Measurements from ENCODE around the gene SIGLEC8. TPM values are rescaled to one million over a fixed set of nuclear protein-coding genes. Genes with fewer than 3 reads are reported as not detected.
A peak's percentile ranks its signal among the peaks of the same experiment; 100 is the strongest.
"Not testable (repeated sequence)": the region's sequence is repeated elsewhere in the genome, so short reads cannot be mapped to it uniquely, and the experiment has no call there.

Gene SIGLEC8
- total RNA-seq, 8 experiments from 2014 or later, result 0.47 to 0.51 TPM; not detected in 6

DNA sequence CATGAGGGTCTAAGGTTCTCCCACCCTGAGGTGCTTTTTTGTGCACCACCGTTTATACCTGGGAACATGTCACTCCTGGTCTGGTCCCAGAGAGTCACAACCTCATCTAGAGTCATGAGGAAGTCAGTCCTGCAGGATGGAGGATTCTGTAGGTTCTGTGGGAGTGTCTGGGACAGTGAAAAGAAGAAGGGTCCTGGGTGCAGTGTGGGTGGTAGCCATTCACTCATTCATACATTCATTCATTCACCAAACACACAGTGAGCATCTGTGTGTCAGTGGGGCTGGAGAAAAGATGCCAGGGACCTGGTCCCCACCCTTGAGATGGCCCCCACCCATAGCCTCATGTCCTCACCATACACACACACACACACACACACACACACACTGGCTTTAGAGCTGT lies 11.4 kb upstream of the SIGLEC8 start:
- Histone ChIP-seq H3K4me3 (no peak overlapping the region), H3K4me1 (replicated peaks in 1 of 2) (no peaks in the 10 kb centered on the region), H3K27ac (no peak overlapping the region)
- in situ Hi-C loops (cut with MboI; ENCODE audit: low pct_unique_long_range_greater_than_20kb in 2 of 9, low sequenced_read_pairs in 9 of 9, unreplicated experiment in 9 of 9), result loop anchor here in 4 of 9 experiments (25.0 kb wide), 2 partner anchors 193 to 318 kb away; partner anchors contain the start of gene FPR3 (in 2 of the 4)
- ATAC-seq (replicated peaks in 6 of 8), result no peak
- WGBS, 10 experiments, result no CpG with 5 or more reads among the region's 1 CpG

DNA sequence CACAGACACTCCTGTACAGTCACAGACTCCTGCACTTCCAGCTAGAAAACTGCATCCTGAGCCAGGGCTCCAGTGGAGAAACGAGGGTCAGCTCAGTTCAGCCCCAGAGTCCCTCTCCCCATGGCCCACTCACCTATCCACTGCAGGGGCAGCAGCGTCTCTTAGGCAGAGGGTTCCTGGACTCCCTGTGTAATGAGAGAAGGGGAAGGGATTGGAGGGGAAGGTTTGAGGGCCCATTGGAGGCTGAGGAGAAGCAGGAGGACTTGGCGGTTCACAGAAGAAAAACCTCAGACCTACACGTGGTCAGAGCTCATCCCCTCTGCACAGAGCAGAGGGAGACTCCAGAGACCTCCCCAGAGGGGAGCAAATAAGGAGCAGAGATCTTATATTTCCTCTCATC lies 10.9 kb upstream of the SIGLEC8 start:
- in situ Hi-C loops (cut with MboI; ENCODE audit: low pct_unique_long_range_greater_than_20kb in 2 of 9, low sequenced_read_pairs in 9 of 9, unreplicated experiment in 9 of 9), result loop anchor here in 4 of 9 experiments (25.0 kb wide), 2 partner anchors 193 to 318 kb away; partner anchors contain the start of gene FPR3 (in 2 of the 4)
- Histone ChIP-seq H3K27ac (no peak overlapping the region), H3K4me3 (no peak overlapping the region), H3K4me1 (replicated peaks in 1 of 2) (no peaks in the 10 kb centered on the region)
- no peak for ATAC-seq (replicated peaks in 6 of 8)
- 0% methylated on average over 1 to 2 of the region's 4 CpGs; no CpG with 5 or more reads in 5 of the 10 experiments for WGBS, 10 experiments

DNA sequence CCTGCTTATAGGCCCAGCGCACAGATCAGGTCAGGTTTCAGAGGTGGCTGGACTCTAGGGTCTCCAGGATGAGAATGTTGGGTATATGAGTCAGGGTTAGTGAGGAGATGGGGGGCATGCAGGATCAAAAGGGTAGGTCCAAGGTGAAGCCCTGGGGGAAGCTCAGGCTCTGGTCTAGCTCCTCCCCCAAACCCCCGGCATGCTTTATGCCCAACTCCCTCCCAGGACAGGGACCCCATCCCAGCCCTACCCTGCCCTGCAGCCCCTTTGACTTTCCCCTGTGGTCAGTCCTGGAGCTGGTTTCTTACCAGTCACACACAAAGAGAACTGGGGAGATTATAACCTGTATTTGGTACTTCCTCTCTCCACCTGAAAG lies 10.3 kb upstream of the SIGLEC8 start:
- no peak overlapping the region for H3K4me3 ChIP-seq
- H3K4me1 ChIP-seq (replicated peaks in 1 of 2), result no peaks in the 10 kb centered on the region
- no peak for ATAC-seq (replicated peaks in 6 of 8)
- in situ Hi-C loops (cut with MboI; ENCODE audit: low pct_unique_long_range_greater_than_20kb in 2 of 9, low sequenced_read_pairs in 9 of 9, unreplicated experiment in 9 of 9), result loop anchor here in 4 of 9 experiments (25.0 kb wide), 2 partner anchors 194 to 319 kb away; partner anchors contain the start of gene FPR3 (in 2 of the 4)
- no peak overlapping the region for H3K27ac ChIP-seq
- WGBS, 10 experiments, result 20% methylated on average over 1 of the region's 2 CpGs; no CpG with 5 or more reads in 9 of the 10 experiments

DNA sequence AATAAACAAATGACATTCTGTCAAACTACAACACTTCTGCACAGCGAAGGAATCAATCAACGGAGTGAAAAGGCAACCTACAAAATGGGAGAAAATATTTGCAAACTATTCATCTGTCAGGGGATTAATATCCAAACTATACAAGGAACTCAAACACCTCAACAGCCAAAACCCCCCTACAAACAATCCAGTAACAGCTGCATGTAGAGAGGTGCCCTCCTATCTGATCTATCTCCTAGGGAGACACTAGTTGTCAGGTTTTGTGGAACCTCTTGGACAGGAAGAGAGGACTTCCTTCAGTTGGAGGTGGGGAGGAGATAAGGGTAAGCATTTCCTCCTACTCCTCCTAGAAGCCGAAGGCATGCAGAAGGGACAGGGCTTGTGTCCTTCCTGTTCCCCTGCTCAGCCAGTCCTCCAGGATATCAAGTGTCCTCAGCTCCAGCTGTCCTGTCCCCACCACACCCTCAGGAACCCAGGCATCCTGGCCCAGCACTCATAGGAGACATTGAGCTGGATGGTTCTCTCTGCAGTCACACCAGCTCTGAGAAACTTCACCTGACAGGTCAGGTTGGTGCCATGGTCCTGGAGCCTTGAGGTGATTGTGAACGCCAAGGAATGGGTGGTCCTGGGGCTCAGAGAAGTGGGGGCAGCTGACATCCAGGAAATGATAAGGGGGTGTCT lies 9.8 kb upstream of the SIGLEC8 start:
- WGBS, 10 experiments, result 0 to 83% (median 40%) methylated on average over 1 to 4 of the region's 4 CpGs
- Histone ChIP-seq H3K4me3 (no peak overlapping the region), H3K4me1 (replicated peaks in 1 of 2) (no peaks in the 10 kb centered on the region), H3K27ac (no peak overlapping the region)
- in situ Hi-C loops (cut with MboI; ENCODE audit: low pct_unique_long_range_greater_than_20kb in 2 of 9, low sequenced_read_pairs in 9 of 9, unreplicated experiment in 9 of 9), result loop anchor here in 4 of 9 experiments (25.0 kb wide), 2 partner anchors 194 to 319 kb away; partner anchors contain the start of gene FPR3 (in 2 of the 4)
- no peak for ATAC-seq (replicated peaks in 6 of 8)

DNA sequence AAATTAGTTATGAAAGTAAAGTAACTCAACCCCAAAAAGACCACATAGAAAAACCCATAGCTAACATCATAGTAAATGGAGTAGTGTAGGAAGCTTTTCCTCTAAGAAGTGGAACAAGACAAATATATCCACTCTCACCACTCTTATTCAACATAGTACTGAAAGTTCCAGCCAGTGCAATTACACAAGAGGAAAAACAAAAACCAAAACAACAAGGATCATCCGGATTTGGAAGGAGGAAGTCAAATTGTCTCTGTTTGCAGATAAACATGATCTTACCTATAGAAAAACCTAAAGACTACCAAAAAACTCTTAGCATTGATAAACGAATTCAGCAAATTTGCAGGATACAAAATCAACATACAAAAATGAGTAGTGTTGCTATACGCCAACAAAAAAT lies 8.5 kb upstream of the SIGLEC8 start:
- Histone ChIP-seq H3K4me1 (replicated peaks in 1 of 2) (no peaks in the 10 kb centered on the region), H3K27ac (no peak overlapping the region), H3K4me3 (no peak overlapping the region)
- no peak for ATAC-seq (replicated peaks in 6 of 8)
- in situ Hi-C loops (cut with MboI; ENCODE audit: low pct_unique_long_range_greater_than_20kb in 2 of 9, low sequenced_read_pairs in 9 of 9, unreplicated experiment in 9 of 9), result loop anchor here in 4 of 9 experiments (25.0 kb wide), 2 partner anchors 196 to 321 kb away; partner anchors contain the start of gene FPR3 (in 2 of the 4)
- 0 to 55% (median 22%) methylated on average over 2 to 3 of the region's 3 CpGs; no CpG with 5 or more reads in 1 of the 10 experiments for WGBS, 10 experiments

DNA sequence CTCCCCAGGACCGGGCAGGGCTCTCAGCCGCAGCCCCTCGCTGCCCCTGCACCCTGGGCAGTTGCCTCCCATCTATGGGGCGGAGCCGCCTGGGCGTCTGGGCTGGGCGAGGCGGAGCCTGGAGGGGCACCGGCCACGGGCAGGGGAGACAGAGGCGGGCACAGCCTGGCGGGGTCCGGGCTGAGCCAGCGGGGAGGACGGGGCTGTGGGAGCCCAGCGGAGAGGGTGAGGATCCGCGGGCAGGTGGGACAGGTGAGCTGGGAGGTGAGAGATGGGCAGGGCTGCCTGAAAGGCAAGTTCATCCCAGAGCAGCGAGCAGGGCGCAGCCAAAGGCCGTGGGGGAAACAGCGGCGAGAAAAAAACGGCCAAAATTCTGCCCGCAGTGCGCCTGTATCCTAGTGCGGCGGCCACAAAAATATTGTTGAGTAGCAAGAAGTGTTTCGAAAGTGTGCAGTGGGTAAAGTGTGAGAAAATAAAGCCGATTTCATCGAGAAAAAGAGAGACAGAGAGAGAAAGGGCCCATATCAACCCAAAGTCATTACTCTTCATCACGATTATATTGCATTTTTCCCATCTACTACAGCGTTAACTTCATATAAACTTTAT lies 5.8 kb upstream of the SIGLEC8 start:
- H3K4me1 ChIP-seq (replicated peaks in 1 of 2); H3K27ac ChIP-seq; H3K4me3 ChIP-seq: not testable (repeated sequence)
- ATAC-seq (replicated peaks in 6 of 8), result peak in 1 of 8 experiments; percentile 57
- WGBS, 10 experiments, result 46 to 83% (median 60%) methylated on average over 2 to 9 of the region's 33 CpGs; no CpG with 5 or more reads in 2 of the 10 experiments
- in situ Hi-C loops (cut with MboI; ENCODE audit: low pct_unique_long_range_greater_than_20kb in 2 of 9, low sequenced_read_pairs in 9 of 9, unreplicated experiment in 9 of 9), result loop anchor here in 4 of 9 experiments (25.0 kb wide), 2 partner anchors 198 to 323 kb away; partner anchors contain the start of gene FPR3 (in 2 of the 4)

DNA sequence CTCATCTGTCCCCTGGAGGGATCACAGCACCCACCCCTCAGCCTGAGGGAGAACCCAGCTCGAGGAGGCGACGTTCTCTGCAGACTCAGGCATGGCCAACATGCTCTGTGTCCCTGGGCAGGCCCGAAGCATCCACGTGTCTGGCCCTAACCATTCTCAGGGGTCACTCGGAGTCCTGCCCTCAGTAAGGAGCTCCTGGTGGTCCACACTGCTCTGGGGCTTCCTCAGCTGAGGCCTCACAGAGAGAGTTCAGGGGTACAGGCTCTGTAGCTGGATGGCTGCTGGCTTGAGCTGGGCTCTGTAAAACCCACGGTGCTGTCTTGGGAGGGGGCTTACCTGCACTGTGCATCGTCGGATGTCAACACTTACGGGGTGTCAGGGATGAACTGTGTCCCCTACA lies 4.4 kb upstream of the SIGLEC8 start:
- in situ Hi-C loops (cut with MboI; ENCODE audit: low pct_unique_long_range_greater_than_20kb in 2 of 9, low sequenced_read_pairs in 9 of 9, unreplicated experiment in 9 of 9), result loop anchor here in 4 of 9 experiments (25.0 kb wide), 2 partner anchors 200 to 325 kb away; partner anchors contain the start of gene FPR3 (in 2 of the 4)
- WGBS, 10 experiments, result 12 to 69% (median 40%) methylated on average over 2 to 5 of the region's 10 CpGs; no CpG with 5 or more reads in 5 of the 10 experiments
- ATAC-seq (replicated peaks in 6 of 8), result no peak
- no peaks in the 10 kb centered on the region for H3K4me1 ChIP-seq (replicated peaks in 1 of 2)
- H3K4me3 ChIP-seq, result no peak overlapping the region
- no peak overlapping the region for H3K27ac ChIP-seq

DNA sequence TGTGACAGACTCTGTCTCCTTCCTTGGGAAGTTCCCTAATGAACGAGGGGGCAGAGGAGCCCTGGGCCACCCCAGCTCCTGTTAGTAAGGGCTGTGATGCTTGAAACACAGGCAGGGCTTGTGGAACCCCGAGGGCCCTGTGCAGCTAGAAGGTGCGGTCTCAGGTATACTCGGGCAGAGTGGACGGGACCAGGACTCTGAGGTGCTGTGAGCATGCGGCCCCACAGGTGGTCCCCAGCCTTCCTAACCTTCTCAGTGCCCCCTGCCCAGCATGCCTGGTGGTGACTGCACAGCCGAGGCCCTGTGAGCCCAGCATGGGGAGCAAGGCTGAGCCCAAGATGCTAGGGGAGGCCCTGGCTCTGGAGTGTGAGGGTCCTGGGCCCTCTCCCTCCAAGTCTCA lies 4.0 kb upstream of the SIGLEC8 start:
- ATAC-seq (replicated peaks in 6 of 8), result no peak
- in situ Hi-C loops (cut with MboI; ENCODE audit: low pct_unique_long_range_greater_than_20kb in 2 of 9, low sequenced_read_pairs in 9 of 9, unreplicated experiment in 9 of 9), result loop anchor here in 4 of 9 experiments (25.0 kb wide), 2 partner anchors 200 to 325 kb away; partner anchors contain the start of gene FPR3 (in 2 of the 4)
- 0% methylated on average over 1 of the region's 7 CpGs; no CpG with 5 or more reads in 9 of the 10 experiments for WGBS, 10 experiments
- Histone ChIP-seq H3K4me1 (replicated peaks in 1 of 2) (no peaks in the 10 kb centered on the region), H3K4me3 (no peak overlapping the region), H3K27ac (no peak overlapping the region)

DNA sequence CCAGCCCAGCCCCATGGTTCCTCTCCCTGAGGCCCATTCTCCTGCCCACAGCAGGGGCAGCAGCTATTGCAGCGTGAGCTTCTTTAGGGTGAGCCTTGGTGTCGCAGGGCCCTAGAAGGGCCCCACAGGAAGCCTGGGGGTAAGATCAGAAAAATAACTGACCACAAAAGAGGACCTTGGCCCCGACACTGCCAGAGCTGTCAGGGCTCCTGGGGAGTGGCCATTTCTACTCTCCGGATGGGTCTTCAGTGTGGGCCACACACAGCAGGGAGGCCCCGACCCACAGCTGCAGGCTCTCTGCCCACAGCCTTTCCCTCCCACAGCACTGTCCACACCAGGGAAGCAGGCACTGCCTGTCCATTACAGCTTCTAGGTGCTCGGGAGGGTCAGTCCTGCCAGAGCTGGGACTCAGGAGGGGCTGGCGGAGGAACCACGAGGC lies 3.5 kb upstream of the SIGLEC8 start:
- no peak for ATAC-seq (replicated peaks in 6 of 8)
- no peaks in the 10 kb centered on the region for H3K4me1 ChIP-seq (replicated peaks in 1 of 2)
- no peak overlapping the region for H3K4me3 ChIP-seq
- no peak overlapping the region for H3K27ac ChIP-seq
- in situ Hi-C loops (cut with MboI; ENCODE audit: low pct_unique_long_range_greater_than_20kb in 2 of 9, low sequenced_read_pairs in 9 of 9, unreplicated experiment in 9 of 9), result loop anchor here in 4 of 9 experiments (25.0 kb wide), 2 partner anchors 201 to 326 kb away; partner anchors contain the start of gene FPR3 (in 2 of the 4)
- 17 to 72% (median 26%) methylated on average over 1 to 5 of the region's 8 CpGs; no CpG with 5 or more reads in 6 of the 10 experiments for WGBS, 10 experiments

DNA sequence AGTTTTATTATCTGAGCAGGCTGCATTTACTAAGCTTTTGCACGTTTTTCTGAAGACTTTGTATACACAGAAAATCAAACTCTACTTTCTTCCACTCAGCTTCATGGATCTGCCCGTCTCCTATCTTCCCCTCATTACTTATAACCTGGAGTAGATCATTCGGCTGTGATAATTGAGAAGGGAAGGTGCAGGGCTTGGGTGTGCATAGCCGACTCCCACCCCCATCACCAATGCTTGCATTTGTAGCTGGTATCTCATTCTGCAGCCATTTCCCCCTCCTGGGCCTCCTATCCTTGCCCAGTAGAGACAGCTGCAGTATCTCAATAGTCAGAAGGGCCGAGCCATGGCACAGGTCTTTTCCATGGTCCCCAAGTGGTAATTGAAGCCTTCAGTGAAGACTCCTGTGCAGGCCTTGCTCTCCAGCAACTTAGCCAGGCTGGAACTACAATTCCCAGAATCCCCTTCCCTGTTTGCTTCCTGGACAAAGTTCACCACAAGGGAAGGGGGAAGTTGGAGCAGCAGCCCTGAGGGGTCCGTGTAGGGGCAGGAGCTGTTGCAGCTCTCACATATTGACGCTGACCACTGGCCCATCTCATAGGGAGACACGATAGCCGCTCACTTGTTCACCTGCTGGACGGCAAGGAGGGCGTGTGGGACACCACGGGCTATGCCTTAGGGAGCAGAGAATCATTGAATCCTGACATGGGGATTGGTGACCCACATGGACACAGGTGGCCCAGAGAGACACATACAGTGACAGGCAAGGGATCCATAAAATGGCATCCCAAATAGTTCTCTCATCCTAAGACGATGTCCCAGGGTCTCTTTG lies 2.1 kb upstream of the SIGLEC8 start:
- no peaks in the 10 kb centered on the region for H3K4me1 ChIP-seq (replicated peaks in 1 of 2)
- 0 to 27% (median 17%) methylated on average over 1 to 10 of the region's 13 CpGs; no CpG with 5 or more reads in 3 of the 10 experiments for WGBS, 10 experiments
- ATAC-seq (replicated peaks in 6 of 8), result peak in 5 of 8 experiments; percentile 36 to 67 (median 54)
- in situ Hi-C loops (cut with MboI; ENCODE audit: low pct_unique_long_range_greater_than_20kb in 2 of 9, low sequenced_read_pairs in 9 of 9, unreplicated experiment in 9 of 9), result loop anchor here in 4 of 9 experiments (25.0 kb wide), 2 partner anchors 202 to 327 kb away; partner anchors contain the start of gene FPR3 (in 2 of the 4)
- H3K27ac ChIP-seq, result no peak overlapping the region
- peak overlapping the region in 2 of 5 donors; percentile 14 to 18 for H3K4me3 ChIP-seq

DNA sequence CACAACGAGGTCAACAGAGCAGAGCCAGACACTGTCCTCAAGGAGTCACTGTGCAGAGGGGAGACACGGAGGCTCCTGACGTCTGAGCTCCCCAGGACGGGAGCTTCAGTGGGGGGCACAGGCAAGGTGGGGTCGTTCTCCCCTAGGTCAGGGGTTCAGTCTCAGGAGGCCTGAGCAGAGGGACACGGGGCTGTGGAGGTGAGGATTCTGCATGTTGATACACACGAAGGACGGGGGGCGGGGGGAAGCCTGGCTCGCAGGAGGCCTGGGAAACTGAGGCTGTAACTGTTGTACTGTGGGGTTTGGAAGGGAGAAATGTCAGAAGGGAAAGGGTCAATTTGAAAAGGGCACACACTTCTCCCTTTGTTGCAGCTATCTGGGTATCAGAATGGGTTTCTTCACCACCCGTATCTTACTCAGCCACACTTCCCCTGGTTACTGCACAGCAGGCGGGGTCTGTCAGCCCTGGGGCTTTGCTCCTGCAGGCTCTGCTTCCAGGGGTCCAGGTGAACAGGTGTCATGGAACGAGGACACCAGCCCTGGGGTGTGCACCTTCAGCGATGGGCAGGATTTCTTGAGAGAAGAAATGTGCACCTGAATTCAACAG lies 748 bp upstream of the SIGLEC8 start:
- 0 to 100% (median 46%) methylated on average over 1 to 9 of the region's 14 CpGs; no CpG with 5 or more reads in 3 of the 10 experiments for WGBS, 10 experiments
- Histone ChIP-seq H3K4me3 (no peak overlapping the region), H3K27ac (no peak overlapping the region)

More for the DNA sequence above, 748 bp upstream of the SIGLEC8 start:
- ATAC-seq (replicated peaks in 6 of 8), result no peak
- in situ Hi-C loops (cut with MboI; ENCODE audit: low pct_unique_long_range_greater_than_20kb in 2 of 9, low sequenced_read_pairs in 9 of 9, unreplicated experiment in 9 of 9), result loop anchor here in 4 of 9 experiments (25.0 kb wide), 2 partner anchors 203 to 328 kb away; partner anchors contain the start of gene FPR3 (in 2 of the 4)
- H3K4me1 ChIP-seq (replicated peaks in 1 of 2), result no peaks in the 10 kb centered on the region
